H1 (cell line): ENCODE measurements around the gene TBX3. TPM values are rescaled to one million over a fixed set of nuclear protein-coding genes. Genes with fewer than 3 reads are reported as not detected.

Source experiments
- CTCF ChIA-PET: fragments of 300-600 bp; sonication (Branson Sonifier 250); formaldehyde crosslinking; loops from one replicate; lab custom pipeline; 2021; ENCODE audit not compliant: partially characterized antibody; lab: Charles Lee
- POLR2A ChIA-PET: fragments of 300-600 bp; sonication (Branson Sonifier 250); formaldehyde crosslinking; loops from one replicate; lab custom pipeline; 2021; ENCODE audit warnings: inconsistent platforms; ENCODE audit not compliant: partially characterized antibody; lab: Charles Lee
- DNase-seq, 2 experiments: peaks; one replicate each; pipeline versions ENCODE4 v3.0.0 to v3.0.0-alpha.2; 2010 to 2022; ENCODE audit warnings: low spot score in 2 of 2, low read depth in 1 of 2, mixed read lengths in 1 of 2
- FAIRE-seq: peaks from 2 replicates; lab custom pipeline; 2011; peaks lifted over from hg19 to GRCh38; lab: Jason Lieb, UNC
- H2AFZ ChIP-seq: 2 replicates; pipeline ENCODE4 v1.8.1; 2012; ENCODE audit warnings: low read length, inconsistent platforms
- H2AK5ac ChIP-seq: 2 replicates; pipeline ENCODE4 v1.6.1; 2013; ENCODE audit warnings: low read depth, low read length
- H2BK120ac ChIP-seq: replicated peaks from 2 replicates; pipeline ENCODE3; 2013; ENCODE audit warnings: low read depth, low read length, inconsistent platforms
- H2BK12ac ChIP-seq: 2 replicates; pipeline ENCODE4 v1.6.1; 2013; ENCODE audit warnings: low read depth, low read length
- H2BK15ac ChIP-seq: 2 replicates; pipeline ENCODE4 v1.6.1; 2013; ENCODE audit warnings: low read length
- H2BK20ac ChIP-seq: 2 replicates; pipeline ENCODE4 v1.6.1; 2013; ENCODE audit warnings: low read length
- H2BK5ac ChIP-seq: 2 replicates; pipeline ENCODE4 v1.6.1; 2013; ENCODE audit warnings: low read depth, low read length
- H3K14ac ChIP-seq: 2 replicates; pipeline ENCODE4 v1.6.1; 2013; ENCODE audit warnings: inconsistent platforms; ENCODE audit not compliant: insufficient read length
- H3K18ac ChIP-seq: 2 replicates; pipeline ENCODE4 v1.6.1; 2013; ENCODE audit warnings: low read length; ENCODE audit errors: extremely low read depth
- H3K23ac ChIP-seq: 2 replicates; pipeline ENCODE4 v1.6.1; 2013; ENCODE audit warnings: inconsistent platforms; ENCODE audit not compliant: insufficient read length
- H3K23me2 ChIP-seq: 2 replicates; pipeline ENCODE4 v1.6.1; 2013; ENCODE audit warnings: low read depth, low read length
- H3K27ac ChIP-seq: 2 replicates; pipeline ENCODE4 v1.6.1; 2011; ENCODE audit warnings: low read depth, low read length, inconsistent platforms
- H3K27me3 ChIP-seq, 4 experiments: replicated peaks in 1 of 4; 1 replicate in 1 of 4; 2 replicates in 3 of 4; pipeline versions ENCODE4 v1.6.1 to v1.8.1; 2011 to 2013; ENCODE audit warnings: low read length in 3 of 4, mild to moderate bottlenecking in 3 of 4, inconsistent platforms in 2 of 4, mixed read lengths in 2 of 4, moderate library complexity in 1 of 4; ENCODE audit not compliant: control insufficient read depth in 3 of 4, insufficient read depth in 3 of 4; ENCODE audit errors: extremely low read depth in 1 of 4
- H3K36me3 ChIP-seq, 4 experiments: 2 replicates each; pipeline versions ENCODE4 v1.6.1 to v1.8.1; 2011 to 2013; ENCODE audit warnings: mild to moderate bottlenecking in 4 of 4, low read length in 3 of 4, moderate library complexity in 2 of 4, control low read depth in 1 of 4, inconsistent platforms in 1 of 4; ENCODE audit not compliant: insufficient read depth in 4 of 4, control insufficient read depth in 2 of 4
- H3K4ac ChIP-seq: replicated peaks from 2 replicates; pipeline ENCODE3; 2013; ENCODE audit warnings: low read length, low read depth, mixed read lengths, inconsistent platforms; ENCODE audit not compliant: insufficient read length
- H3K4me1 ChIP-seq, 4 experiments: replicated peaks in 1 of 4; 1 replicate in 1 of 4; 2 replicates in 3 of 4; pipeline versions ENCODE4 v1.6.1 to v1.8.1; 2011 to 2013; ENCODE audit warnings: low read length in 3 of 4, inconsistent platforms in 2 of 4, mixed read lengths in 1 of 4; ENCODE audit not compliant: insufficient read depth in 4 of 4, control insufficient read depth in 3 of 4
- H3K4me2 ChIP-seq, 2 experiments: 2 replicates each; pipeline versions ENCODE4 v1.6.1 to v1.8.1; 2011 to 2013; ENCODE audit warnings: low read depth in 2 of 2, low read length in 2 of 2, control low read depth in 1 of 2, inconsistent platforms in 1 of 2, mild to moderate bottlenecking in 1 of 2; ENCODE audit not compliant: insufficient read depth in 1 of 2
- H3K4me3 ChIP-seq, 4 experiments: fragments of 200-600, 300-600 bp in 1 of 4; sonication (generic), shearing (Covaris generic), sonication (Bioruptor Twin) in 1 of 4; 2 replicates each; pipeline versions ENCODE4 v1.5.1 to v1.8.1; 2011 to 2016; ENCODE audit warnings: low read length in 4 of 4, low read depth in 3 of 4, control low read depth in 2 of 4, inconsistent platforms in 2 of 4, mild to moderate bottlenecking in 2 of 4, mixed read lengths in 1 of 4, moderate library complexity in 1 of 4; ENCODE audit not compliant: insufficient read depth in 2 of 4; ENCODE audit errors: extremely low read depth in 1 of 4
- H3K56ac ChIP-seq: replicated peaks from 2 replicates; pipeline ENCODE3; 2013; ENCODE audit warnings: low read depth, mild to moderate bottlenecking, mixed read lengths, low read length, inconsistent platforms; ENCODE audit not compliant: insufficient read length
- H3K79me1 ChIP-seq: 2 replicates; pipeline ENCODE4 v1.6.1; 2013; ENCODE audit warnings: low read depth, low read length, control low read depth
- H3K79me2 ChIP-seq, 2 experiments: 2 replicates each; pipeline versions ENCODE4 v1.6.1 to v1.8.1; 2012 to 2013; ENCODE audit warnings: low read length in 2 of 2, mild to moderate bottlenecking in 2 of 2, inconsistent platforms in 1 of 2; ENCODE audit not compliant: insufficient read depth in 2 of 2, control insufficient read depth in 1 of 2
- H3K9ac ChIP-seq, 4 experiments: replicated peaks in 1 of 4; 1 replicate in 1 of 4; 2 replicates in 3 of 4; pipeline versions ENCODE4 v1.6.1 to v1.8.1; 2011 to 2013; ENCODE audit warnings: low read depth in 3 of 4, low read length in 3 of 4, control low read depth in 2 of 4, mild to moderate bottlenecking in 2 of 4, moderate library complexity in 2 of 4, inconsistent platforms in 1 of 4; ENCODE audit errors: extremely low read depth in 1 of 4
- H3K9me3 ChIP-seq, 2 experiments: 2 replicates each; pipeline versions ENCODE4 v1.6.1 to v1.8.1; 2012 to 2013; ENCODE audit warnings: mild to moderate bottlenecking in 2 of 2, moderate library complexity in 2 of 2, control low read depth in 1 of 2, inconsistent platforms in 1 of 2, low read depth in 1 of 2, low read length in 1 of 2, mixed read lengths in 1 of 2; ENCODE audit not compliant: insufficient read depth in 2 of 2
- H4K20me1 ChIP-seq, 2 experiments: replicated peaks in 1 of 2; 2 replicates each; pipeline versions ENCODE3 to v1.8.1; 2011 to 2013; ENCODE audit warnings: inconsistent platforms in 2 of 2, low read length in 2 of 2, mild to moderate bottlenecking in 1 of 2; ENCODE audit not compliant: insufficient read depth in 2 of 2, control insufficient read depth in 1 of 2
- H4K5ac ChIP-seq: 2 replicates; pipeline ENCODE4 v1.6.1; 2013; ENCODE audit warnings: low read length, low read depth, mixed read lengths, inconsistent platforms; ENCODE audit not compliant: insufficient read length
- H4K8ac ChIP-seq: 2 replicates; pipeline ENCODE4 v1.8.0; 2013; ENCODE audit warnings: mild to moderate bottlenecking, moderate library complexity, low read length, inconsistent platforms; ENCODE audit not compliant: insufficient read depth; ENCODE audit errors: extremely low read depth
- H4K91ac ChIP-seq: replicated peaks from 2 replicates; pipeline ENCODE3; 2013; ENCODE audit warnings: low read length, mixed read lengths, inconsistent platforms; ENCODE audit not compliant: insufficient read length
- CBX5 ChIP-seq: fragments of 300-800, 300-1000 bp; sonication (generic); IDR thresholded peaks from 2 replicates; pipeline ENCODE4 v1.7.1; 2016; ENCODE audit warnings: antibody characterized with exemption, low read length, low read depth
- CBX8 ChIP-seq: fragments of 300-800, 300-1000 bp; sonication (generic); IDR thresholded peaks from 2 replicates; pipeline ENCODE4 v1.7.1; 2016; ENCODE audit warnings: low read depth, low read length, borderline replicate concordance
- CHD2 ChIP-seq: IDR thresholded peaks from 2 replicates; pipeline ENCODE4 v1.6.1; 2012; ENCODE audit warnings: low read length, improper control_type of control experiment
- EP300 ChIP-seq, 2 experiments: IDR thresholded peaks; 1 replicate in 1 of 2; 2 replicates in 1 of 2; pipeline ENCODE4 v1.6.1; 2011 to 2012; ENCODE audit warnings: low read depth in 2 of 2, low read length in 2 of 2, mild to moderate bottlenecking in 2 of 2, borderline replicate concordance in 1 of 2, inconsistent platforms in 1 of 2, moderate library complexity in 1 of 2
- EZH2 ChIP-seq: fragments of 200-600 bp; sonication (generic); IDR thresholded peaks from 2 replicates; pipeline ENCODE4 v1.7.1; 2012; ENCODE audit warnings: low read depth, mild to moderate bottlenecking, moderate library complexity, low read length, inconsistent platforms; ENCODE audit not compliant: severe bottlenecking
- SIRT6 ChIP-seq: IDR thresholded peaks from one replicate; pipeline ENCODE4 v1.7.1; 2012; ENCODE audit warnings: low read length, inconsistent platforms
- SUZ12 ChIP-seq: fragments of 200-600 bp; sonication (generic); IDR thresholded peaks from 2 replicates; pipeline ENCODE4 v1.6.1; 2012; ENCODE audit warnings: mild to moderate bottlenecking, inconsistent platforms, low read length, moderate library complexity, mixed read lengths
- TEAD4 ChIP-seq: IDR thresholded peaks from 2 replicates; pipeline ENCODE4 v1.6.1; 2012; ENCODE audit warnings: low read depth, low read length, inconsistent platforms, mixed read lengths
- WGBS, 2 experiments: shearing (Covaris generic) in 1 of 2; methylation state at CpG; one replicate each; pipeline versions ENCODE4 v1.1.6 to v1.1.7; 2013 to 2015; ENCODE audit warnings: low lambda C conversion rate in 2 of 2, mixed read lengths in 2 of 2, inconsistent platforms in 1 of 2, low coverage in 1 of 2, missing lambda C conversion rate in 1 of 2; ENCODE audit not compliant: insufficient replicate concordance in 2 of 2, insufficient coverage in 1 of 2, insufficient read length in 1 of 2; ENCODE audit errors: extremely low coverage in 1 of 2, missing lambda C conversion rate in 1 of 2; 5-methylcytosine and 5-hydroxymethylcytosine counted together
- polyA plus RNA-seq, 7 experiments: library from polyadenylated mRNA; depleted of rRNA in 3 of 7; stranded (reverse) in 5 of 7; unstranded in 2 of 7; fragments of >200 nt in 5 of 7; fragments of 200-250 nt in 2 of 7; gene quantifications; 1 replicate in 5 of 7; 2 replicates in 1 of 7; 4 replicates in 1 of 7; pipeline versions ENCODE4 v1.2.1 to v1.2.3, GENCODE V29; 2011 to 2013; ENCODE audit warnings: missing spikeins in 2 of 7, mixed read lengths in 2 of 7
- total RNA-seq: library from RNA; stranded (reverse); fragmentation: NEBNext Ultra II Directional; extraction: Animal tissue kit (Norgen Biotek cat#: 25700); gene quantifications from 2 replicates; pipeline ENCODE4 v1.2.1, GENCODE V29; 2021
- TF ChIP-seq, protein P1 (sequence below): IDR thresholded peaks from 2 replicates; pipeline ENCODE4 v1.6.1; 2012; ENCODE audit warnings: low read length, inconsistent platforms

TBX3 gene
- total and polyA plus RNA-seq, 2 of the 8 experiments (the other 6 are each of a cell fraction or from before 2014, with no cell fraction given): 0.09 to 1.0 TPM

DNA sequence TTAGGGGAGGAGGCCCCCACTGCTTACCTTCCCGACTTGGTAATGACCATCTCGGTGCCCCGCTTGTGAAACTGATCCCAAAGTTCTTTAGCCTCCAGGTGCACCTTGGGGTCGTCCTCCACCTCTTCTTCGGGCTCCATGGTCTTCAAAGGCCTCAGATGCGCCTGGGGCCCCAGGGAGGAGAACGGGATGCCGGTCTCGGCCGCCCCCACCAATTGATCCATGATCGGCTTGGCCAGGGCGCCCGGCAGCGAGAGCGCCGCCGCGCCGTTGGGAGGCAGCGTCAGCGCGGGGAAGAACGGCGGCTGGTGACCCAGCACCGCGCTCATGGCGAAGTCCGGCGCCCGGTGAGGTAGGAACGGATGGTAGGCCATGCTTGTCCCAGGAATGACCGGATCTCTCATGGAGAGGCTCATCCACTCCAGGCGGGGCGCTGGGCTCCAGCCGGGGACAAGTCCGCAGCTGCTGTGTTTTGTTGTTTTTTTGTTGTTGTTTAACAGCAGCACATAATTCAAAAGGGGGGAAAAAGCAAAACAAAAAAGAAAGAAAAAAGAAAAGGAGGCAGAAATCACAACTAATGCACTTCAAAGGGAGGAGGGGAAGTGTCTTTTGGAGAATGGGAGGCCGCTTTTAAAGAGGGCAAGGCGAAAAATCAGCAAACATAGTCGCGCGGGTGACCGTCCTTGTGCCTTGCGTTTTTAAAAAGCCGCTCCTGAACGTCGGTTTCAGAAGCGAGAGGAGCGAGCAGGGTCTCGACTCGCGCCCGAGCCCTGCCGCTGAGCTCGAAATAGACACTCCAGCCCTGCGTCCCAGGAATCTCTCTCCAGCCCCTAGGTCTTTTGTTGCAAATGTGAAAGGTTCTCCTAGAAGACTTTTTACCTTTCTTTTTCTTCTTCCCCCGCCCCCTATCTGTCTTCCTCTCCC lies 928 bp downstream of the TBX3 start:
- H3K36me3 ChIP-seq: no peaks in the 10 kb centered on the region
- H3K27ac ChIP-seq: no peak overlapping the region
- H3K9ac ChIP-seq: no peak overlapping the region
- peak overlapping the region; percentile 35 to 54 (median 39); a peak in 6 of 8 replicates for H3K4me3 ChIP-seq
- no peaks in the 10 kb centered on the region for H3K79me1 ChIP-seq
- ChIA-PET CTCF (interaction anchor here (1.0 to 2.2 kb wide), 9 partner anchors 10 to 324 kb away, joined by 3 to 15 read pairs (median 4); no protein-coding TSS in a partner anchor), POLR2A (interaction anchor here (0.9 to 5.2 kb wide), 4 partner anchors 8 to 278 kb away, joined by 3 to 45 read pairs (median 6); no protein-coding TSS in a partner anchor)
- H3K23ac ChIP-seq: no peak overlapping the region
- no peaks in the 10 kb centered on the region for H3K9me3 ChIP-seq
- H2AK5ac ChIP-seq: no peak overlapping the region
- no peak overlapping the region for H4K91ac ChIP-seq
- H4K5ac ChIP-seq: no peak overlapping the region
- no peak overlapping the region for H2AFZ ChIP-seq
- 0 out of 2 replicates have a peak overlapping the region, but pooled peaks have one; percentile 75 for H2BK12ac ChIP-seq
- peaks cover 6 to 17% of the 10 kb centered on the region in 2 experiments for H4K20me1 ChIP-seq
- DNase-seq (peak in 1 of 2 experiments; percentile 78), FAIRE-seq (no peak)
- H3K56ac ChIP-seq: no peak overlapping the region
- 2% methylated on average over 49 of the region's 56 CpGs; no CpG with 5 or more reads in 1 of the 2 experiments for WGBS, 2 experiments
- H3K18ac ChIP-seq: peak overlapping the region; percentile 48
- no peak overlapping the region for H2BK5ac ChIP-seq
- H3K4ac ChIP-seq: peak overlapping the region; percentile 45
- H3K23me2 ChIP-seq: peaks cover 13% of the 10 kb centered on the region; the same call in 1 of the 2 replicates
- H2BK20ac ChIP-seq: no peak overlapping the region
- no peak overlapping the region; the same call in 1 of the 2 replicates for H2BK15ac ChIP-seq
- peak overlapping the region; percentile 90 to 95 for H3K4me2 ChIP-seq
- H3K4me1 ChIP-seq: peaks cover 17 to 49% (median 33%) of the 10 kb centered on the region in 4 experiments
- no peaks in the 10 kb centered on the region for H3K79me2 ChIP-seq
- no peak overlapping the region for H2BK120ac ChIP-seq
- H3K27me3 ChIP-seq: peaks cover 75 to 94% (median 88%) of the 10 kb centered on the region in 4 experiments
- H3K14ac ChIP-seq: no peak overlapping the region
- no peak overlapping the region; the same call in 1 of the 2 replicates for H4K8ac ChIP-seq
- TF ChIP-seq SIRT6: no peak
- TF ChIP-seq, protein P1, sequence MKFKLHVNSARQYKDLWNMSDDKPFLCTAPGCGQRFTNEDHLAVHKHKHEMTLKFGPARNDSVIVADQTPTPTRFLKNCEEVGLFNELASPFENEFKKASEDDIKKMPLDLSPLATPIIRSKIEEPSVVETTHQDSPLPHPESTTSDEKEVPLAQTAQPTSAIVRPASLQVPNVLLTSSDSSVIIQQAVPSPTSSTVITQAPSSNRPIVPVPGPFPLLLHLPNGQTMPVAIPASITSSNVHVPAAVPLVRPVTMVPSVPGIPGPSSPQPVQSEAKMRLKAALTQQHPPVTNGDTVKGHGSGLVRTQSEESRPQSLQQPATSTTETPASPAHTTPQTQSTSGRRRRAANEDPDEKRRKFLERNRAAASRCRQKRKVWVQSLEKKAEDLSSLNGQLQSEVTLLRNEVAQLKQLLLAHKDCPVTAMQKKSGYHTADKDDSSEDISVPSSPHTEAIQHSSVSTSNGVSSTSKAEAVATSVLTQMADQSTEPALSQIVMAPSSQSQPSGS: no peak
- TF ChIP-seq EP300 (IDR thresholded peaks at IDR 0.05; ENCODE audit: borderline replicate concordance in 1 of 2, low read depth in 2 of 2, low read length in 2 of 2): no peak
- peak; percentile 88 for TF ChIP-seq EZH2
- TF ChIP-seq TEAD4: no peak
- no peak for TF ChIP-seq CBX5
- no peak for TF ChIP-seq CHD2
- peak; percentile 65 for TF ChIP-seq CBX8
- TF ChIP-seq SUZ12: peak; percentile 95
